ENCODE results near the gene TMEM126B. TPM values are rescaled to one million over a fixed set of nuclear protein-coding genes. Genes with fewer than 3 reads are reported as not detected.
"Not testable (repeated sequence)": the region's sequence is repeated elsewhere in the genome, so short reads cannot be mapped to it uniquely, and the experiment has no call there.

TMEM126B gene
- total and polyA plus RNA-seq, 2 donors (not counting 3 experiments of a cell fraction or from before 2014, with no cell fraction given), result 51.2 to 53.7 TPM

- H3K4me3 ChIP-seq (replicated peaks in 1 of 3; ENCODE audit: insufficient read depth in 1 of 3, low read depth in 1 of 3, low read length in 3 of 3), result no peak overlapping the region
- FAIRE-seq (no peak), DNase-seq (ENCODE audit: low read depth, low spot score) (no peak)
- dilution Hi-C loops (cut with MboI; ENCODE audit: extremely low pct_ligation_motif_present, low sequenced_read_pairs), result no loop called here
- BruUV-seq (replicated peaks), result no TSS peak
- H3K9me1 ChIP-seq (replicated peaks; ENCODE audit: control insufficient read depth, extremely low read depth, insufficient read depth, low read length), result no peaks in the 10 kb centered on the region
- CTCF ChIA-PET, result interaction anchor here (0.6 to 0.9 kb wide), 2 partner anchors 17 to 141 kb away, joined by 3 to 5 read pairs; partner anchors contain the start of gene CCDC89
- TF ChIP-seq FOS (IDR thresholded peaks at IDR 0.05; ENCODE audit: borderline replicate concordance, insufficient read depth, low read length), result no peak
- TF ChIP-seq JUN (IDR thresholded peaks at IDR 0.05; ENCODE audit: borderline replicate concordance, insufficient read depth, insufficient read length, low read depth), result no peak
- TF ChIP-seq POLR2AphosphoS5 (IDR thresholded peaks at IDR 0.05; ENCODE audit: insufficient read depth, low read depth, low read length), result no peak
- TF ChIP-seq MAX (IDR thresholded peaks at IDR 0.05; ENCODE audit: insufficient read depth, insufficient read length), result no peak
- TF ChIP-seq GATA2 (IDR thresholded peaks at IDR 0.05; ENCODE audit: insufficient read depth, insufficient read length, low read depth, low read length), result no peak
- no peak for TF ChIP-seq EZH2 (IDR thresholded peaks at IDR 0.05; ENCODE audit: borderline replicate concordance, low read depth, low read length, severe bottlenecking)
- no peak for TF ChIP-seq MYC (IDR thresholded peaks at IDR 0.05; ENCODE audit: low read depth, low read length)
- TF ChIP-seq CTCF (IDR thresholded peaks at IDR 0.05; ENCODE audit: extremely low read depth in 1 of 2, insufficient read depth in 1 of 2, low read depth in 1 of 2, low read length in 2 of 2), result no peak
- no peak for TF ChIP-seq POLR2A (IDR thresholded peaks at IDR 0.05; ENCODE audit: low read depth, low read length)
- H3K27me3 ChIP-seq (ENCODE audit: control insufficient read depth in 2 of 2, insufficient read depth in 2 of 2, low read length in 2 of 2), result peaks cover 2 to 3% of the 10 kb centered on the region in 2 experiments
- H3K9ac ChIP-seq (replicated peaks; ENCODE audit: extremely low read depth, insufficient read depth, low read length), result no peak overlapping the region
- H4K20me1 ChIP-seq (replicated peaks; ENCODE audit: control insufficient read depth, extremely low read depth, insufficient read depth, low read length), result no peaks in the 10 kb centered on the region
- peaks cover 15% of the 10 kb centered on the region for H3K79me2 ChIP-seq (ENCODE audit: control insufficient read depth, insufficient read depth, low read length)
- no peak overlapping the region for H3K4me2 ChIP-seq (ENCODE audit: insufficient read depth, low read length)
- H3K9me3 ChIP-seq (replicated peaks; ENCODE audit: control insufficient read depth, insufficient read depth, low read length), result no peaks in the 10 kb centered on the region
- intact Hi-C loops (cut with micrococcal nuclease), result loop anchor here (10.0 kb wide), 1 partner anchor 627 kb away; no protein-coding TSS in a partner anchor
- no peak overlapping the region for H3K27ac ChIP-seq (ENCODE audit: insufficient read depth, low read depth, low read length)
- H3K36me3 ChIP-seq (ENCODE audit: control insufficient read depth in 2 of 2, extremely low read depth in 1 of 2, insufficient read depth in 2 of 2, low read length in 2 of 2), result no peaks in the 10 kb centered on the region
- no peak overlapping the region for H2AFZ ChIP-seq (ENCODE audit: low read depth, low read length)
- POLR2A ChIA-PET, result no interaction called here
- no peaks in the 10 kb centered on the region for H3K4me1 ChIP-seq (ENCODE audit: control insufficient read depth, extremely low read depth, insufficient read depth, low read length)
These were observed 39.8 kb downstream of the TMEM126B start for GRCh38 chr11:85668157-85668556.

GRCh38 chr11:85670949-85671663 is 42.7 kb downstream of the TMEM126B start:
- BruUV-seq (replicated peaks); POLR2A ChIA-PET; FAIRE-seq; intact Hi-C loops (cut with micrococcal nuclease); H3K27ac ChIP-seq (ENCODE audit: insufficient read depth, low read depth, low read length); H3K4me3 ChIP-seq (replicated peaks in 1 of 3; ENCODE audit: insufficient read depth in 1 of 3, low read depth in 1 of 3, low read length in 3 of 3); H3K9me1 ChIP-seq (replicated peaks; ENCODE audit: control insufficient read depth, extremely low read depth, insufficient read depth, low read length); H3K79me2 ChIP-seq (ENCODE audit: control insufficient read depth, insufficient read depth, low read length); H3K4me2 ChIP-seq (ENCODE audit: insufficient read depth, low read length); H4K20me1 ChIP-seq (replicated peaks; ENCODE audit: control insufficient read depth, extremely low read depth, insufficient read depth, low read length); dilution Hi-C loops (cut with MboI; ENCODE audit: extremely low pct_ligation_motif_present, low sequenced_read_pairs); H3K9me3 ChIP-seq (replicated peaks; ENCODE audit: control insufficient read depth, insufficient read depth, low read length); DNase-seq (ENCODE audit: low read depth, low spot score); H3K9ac ChIP-seq (replicated peaks; ENCODE audit: extremely low read depth, insufficient read depth, low read length); CTCF ChIA-PET; H3K4me1 ChIP-seq (ENCODE audit: control insufficient read depth, extremely low read depth, insufficient read depth, low read length); H3K36me3 ChIP-seq (ENCODE audit: control insufficient read depth in 2 of 2, extremely low read depth in 1 of 2, insufficient read depth in 2 of 2, low read length in 2 of 2); H2AFZ ChIP-seq (ENCODE audit: low read depth, low read length): not testable (repeated sequence)
- H3K27me3 ChIP-seq (ENCODE audit: control insufficient read depth in 2 of 2, insufficient read depth in 2 of 2, low read length in 2 of 2), result peaks cover 21 to 28% of the 10 kb centered on the region in 2 experiments

Data from endothelial cell of umbilical vein (primary cell).